ENCODE measurements around the gene ANKS1B.

ANKS1B gene

DNA sequence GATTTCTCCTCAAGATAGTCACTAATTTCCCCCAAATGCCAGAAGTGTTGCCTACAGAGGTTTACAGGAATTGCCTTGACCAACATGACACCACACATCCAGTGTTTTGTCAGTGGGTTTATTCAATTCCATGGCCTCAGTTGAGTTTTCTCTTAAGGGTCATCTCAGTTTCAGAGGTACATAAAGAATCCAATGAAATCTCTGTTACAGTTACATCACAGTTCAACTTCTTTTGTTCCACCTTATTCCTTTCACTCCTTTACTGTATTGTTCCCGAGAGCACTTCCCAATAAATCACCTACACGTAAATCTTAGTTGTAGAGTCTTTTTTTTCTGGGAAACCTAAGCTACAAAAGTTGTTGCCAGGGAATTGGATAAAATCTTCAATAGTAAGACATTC, 410.8 kb downstream of the ANKS1B start:
- DNase-seq (ENCODE audit: low spot score): no peak

DNA sequence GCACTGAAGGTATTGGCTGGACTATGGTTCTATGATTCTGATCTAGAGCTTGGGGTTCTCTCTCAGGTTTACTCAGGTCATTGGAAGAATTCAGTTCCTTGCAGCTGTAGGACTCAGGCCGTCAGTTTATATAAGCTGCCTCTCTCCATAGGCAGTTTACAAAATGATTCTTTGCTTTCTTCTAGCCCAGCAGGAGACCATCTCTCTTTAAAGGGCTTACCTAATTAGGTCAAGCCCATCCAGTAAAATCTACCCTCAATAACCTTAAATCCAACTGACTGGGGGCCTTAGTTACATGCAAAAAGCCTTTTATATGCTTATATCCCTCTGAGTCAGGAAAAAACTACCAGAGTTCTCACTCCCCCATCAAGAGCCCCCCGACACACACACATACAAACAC, 417.7 kb downstream of the ANKS1B start:
- DNase-seq (ENCODE audit: low spot score): no peak

DNA sequence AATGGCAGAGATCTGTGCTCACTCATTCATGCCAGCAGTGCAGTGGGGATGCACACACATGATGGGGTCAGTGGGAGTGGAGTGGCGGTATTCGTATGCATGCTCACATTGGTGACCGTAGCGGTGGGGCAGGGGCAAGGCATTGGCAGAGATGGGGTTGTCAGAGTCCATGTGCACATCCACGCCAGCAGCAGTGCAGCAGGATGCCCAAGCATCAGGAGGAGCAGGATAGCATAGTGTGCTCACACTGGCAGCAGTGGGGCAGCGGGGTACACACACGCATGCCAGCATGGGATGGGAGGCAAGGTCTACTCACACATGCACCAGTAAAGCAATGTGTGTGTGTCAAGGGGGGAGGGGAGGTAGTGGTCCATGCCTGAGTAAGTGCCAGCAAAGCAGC, 426.6 kb downstream of the ANKS1B start:
- DNase-seq (ENCODE audit: low spot score): no peak

DNA sequence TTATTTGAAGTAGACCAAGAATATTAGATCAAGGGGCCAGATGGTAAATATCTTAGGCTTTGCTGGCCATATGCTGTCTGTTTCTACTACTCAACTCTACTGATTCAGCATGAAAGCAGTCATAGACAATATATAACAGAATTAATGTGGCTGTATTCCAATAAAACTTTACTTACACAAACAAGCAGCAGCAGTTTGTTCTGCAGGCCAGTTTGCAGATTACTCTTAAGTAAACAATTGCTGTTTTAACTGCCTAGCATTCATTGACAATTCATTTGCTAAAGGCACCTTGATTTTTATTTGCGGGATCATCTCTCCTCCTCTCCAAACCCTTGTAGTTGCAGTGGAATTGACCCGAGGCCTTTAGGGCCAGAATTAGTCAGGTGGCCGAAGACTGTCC, 431.3 kb downstream of the ANKS1B start:
- peak; percentile 17 for DNase-seq (ENCODE audit: low spot score)

DNA sequence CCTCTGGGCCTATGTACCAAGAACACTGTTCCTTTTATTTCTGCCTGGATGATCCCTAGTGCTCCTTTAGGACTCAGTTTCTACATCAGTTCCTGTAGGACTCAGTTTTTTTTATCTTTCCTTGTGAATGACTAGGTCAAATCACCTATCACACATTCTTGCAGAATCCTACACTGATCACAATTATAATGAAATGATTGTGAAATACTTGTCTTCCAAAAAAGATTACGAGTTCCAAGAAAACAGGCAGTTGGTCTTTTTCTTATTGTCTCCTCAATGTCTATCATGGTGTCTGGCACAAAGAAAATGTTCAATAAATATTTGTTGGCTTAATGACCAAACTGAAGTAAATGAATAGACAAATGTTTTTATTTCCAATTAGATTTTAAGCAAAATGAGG, 432.7 kb downstream of the ANKS1B start:
- DNase-seq (ENCODE audit: low spot score): no peak

DNA sequence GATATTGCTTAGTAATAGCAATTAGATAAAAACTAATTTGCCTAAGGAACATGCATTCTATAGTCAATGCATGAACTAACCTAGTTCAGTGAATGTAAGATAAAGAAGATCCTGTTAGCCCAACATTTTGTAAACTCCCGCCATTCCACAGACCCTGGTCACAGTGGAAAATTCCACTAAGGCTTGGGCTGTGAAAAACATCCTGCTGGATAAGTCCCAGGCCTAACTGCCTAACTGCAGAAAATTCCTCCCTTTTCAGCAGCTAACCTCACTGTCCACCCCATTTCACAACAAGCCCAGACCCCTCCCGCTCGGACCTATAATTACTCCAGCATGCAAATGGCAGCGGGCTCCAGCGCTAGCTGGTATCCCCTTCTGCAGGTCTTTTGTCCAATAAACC, 435.1 kb downstream of the ANKS1B start:
- DNase-seq (ENCODE audit: low spot score): no peak

DNA sequence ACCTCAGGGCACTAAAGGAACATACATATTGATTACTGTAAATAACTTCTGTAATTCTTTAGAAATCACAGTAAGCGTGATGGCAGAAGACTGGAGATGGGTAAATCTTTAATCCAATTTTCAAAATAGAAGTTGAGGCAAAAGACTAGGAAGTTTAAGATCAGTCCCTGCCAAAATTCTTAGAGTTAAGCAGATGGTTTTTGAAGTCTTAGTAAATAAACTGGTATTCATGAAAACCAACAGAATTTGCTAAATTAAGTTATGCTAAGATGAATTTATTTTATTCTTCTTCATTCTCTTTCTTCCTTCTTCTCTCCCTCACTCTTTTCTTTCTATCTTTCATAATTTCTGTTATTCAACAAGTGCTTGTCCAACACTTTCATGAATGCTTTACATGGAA, 435.5 kb downstream of the ANKS1B start:
- DNase-seq (ENCODE audit: low spot score): no peak

DNA sequence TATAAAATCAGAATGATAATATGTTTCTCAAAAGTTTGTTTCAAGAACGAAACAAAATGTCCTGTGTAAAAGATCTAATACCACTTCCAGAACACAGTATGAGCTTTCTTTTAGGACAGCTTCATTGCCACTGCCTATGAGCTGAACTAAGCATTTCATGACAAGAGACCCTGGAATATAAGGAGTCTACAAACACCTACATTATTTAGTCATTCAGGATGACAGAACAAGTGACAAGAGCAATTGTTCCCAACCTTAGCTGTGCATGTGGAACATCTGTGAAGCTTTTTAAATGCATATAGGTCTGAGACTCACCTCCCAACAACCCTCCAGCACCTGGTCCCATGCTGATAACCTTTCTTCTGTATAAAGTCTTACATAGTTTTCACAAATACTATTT, 440.3 kb downstream of the ANKS1B start:
- no peak for DNase-seq (ENCODE audit: low spot score)

DNA sequence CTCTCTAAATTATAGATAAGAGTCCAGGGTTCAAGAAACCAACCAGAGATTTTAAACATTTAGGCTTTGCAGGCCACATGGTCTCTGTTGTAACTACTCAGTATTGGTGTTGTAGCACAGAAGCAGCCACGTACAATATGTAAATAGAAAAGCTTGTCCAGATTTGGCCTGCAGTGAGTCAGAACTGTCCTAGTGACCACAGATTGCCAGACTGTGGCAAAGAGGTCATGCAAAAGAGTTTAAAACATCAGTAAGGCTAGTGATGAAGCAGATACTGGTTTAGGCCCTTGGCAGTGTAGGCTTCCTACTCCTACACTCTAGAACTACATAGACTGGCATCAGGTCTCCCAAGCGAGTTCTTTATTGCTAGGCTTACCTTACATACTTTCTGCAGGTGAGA, 454.8 kb downstream of the ANKS1B start:
- DNase-seq (ENCODE audit: low spot score): no peak

DNA sequence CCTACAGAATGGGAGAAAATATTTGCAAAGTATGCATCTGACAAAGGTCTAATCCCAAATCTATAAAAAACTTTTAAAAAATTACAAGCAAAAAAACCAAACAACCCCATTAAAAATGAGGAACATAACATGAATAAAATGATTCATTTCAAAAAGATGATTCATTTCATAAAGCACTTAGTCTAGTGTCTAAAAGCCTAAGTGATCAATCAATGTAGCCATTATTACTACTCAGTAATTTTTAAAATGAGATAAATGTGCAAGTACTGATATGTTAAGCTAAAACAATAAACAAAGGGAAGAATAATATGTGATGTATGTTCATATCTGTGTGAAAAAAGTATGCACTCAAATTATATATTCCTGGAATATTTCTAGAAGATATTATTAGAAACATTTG, 456.3 kb downstream of the ANKS1B start:
- no peak for DNase-seq (ENCODE audit: low spot score)

DNA sequence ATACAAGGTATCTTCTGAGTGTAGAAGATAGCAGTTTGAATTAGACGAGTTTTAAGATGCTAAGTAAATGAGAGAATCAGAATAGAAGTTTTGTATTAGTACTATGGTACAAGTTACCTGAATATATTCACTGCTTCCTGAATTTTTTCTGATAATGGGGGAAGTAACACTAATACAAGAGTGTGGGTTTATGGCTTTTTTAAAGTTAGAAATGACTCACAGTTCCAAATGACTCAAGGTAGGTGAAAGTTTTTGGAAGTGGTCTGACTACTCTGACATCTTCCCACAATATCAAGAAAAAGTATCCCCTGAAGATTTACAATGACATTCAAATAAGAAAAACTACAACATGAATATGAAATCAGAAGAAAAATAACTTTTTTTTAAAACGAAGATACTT, 460.9 kb downstream of the ANKS1B start:
- DNase-seq (ENCODE audit: low spot score): no peak

DNA sequence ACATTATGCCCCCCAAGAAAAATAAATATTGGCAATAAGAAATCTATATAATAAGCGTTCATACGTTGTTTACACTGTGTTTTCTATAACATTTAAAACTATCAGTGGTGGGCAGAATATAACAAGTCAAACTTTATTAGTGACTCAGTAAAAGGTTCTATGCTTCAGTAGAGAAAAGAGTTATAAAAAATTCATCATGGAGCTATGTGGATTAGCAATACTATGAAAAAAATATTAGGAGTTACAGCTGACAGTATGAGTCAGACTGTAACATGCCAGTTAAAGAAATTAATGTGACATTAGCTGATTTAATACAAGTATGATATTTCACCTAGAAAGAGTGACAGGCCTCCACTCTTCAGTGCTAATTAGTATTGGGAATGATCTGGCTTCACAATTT, 462.3 kb downstream of the ANKS1B start:
- no peak for DNase-seq (ENCODE audit: low spot score)

DNA sequence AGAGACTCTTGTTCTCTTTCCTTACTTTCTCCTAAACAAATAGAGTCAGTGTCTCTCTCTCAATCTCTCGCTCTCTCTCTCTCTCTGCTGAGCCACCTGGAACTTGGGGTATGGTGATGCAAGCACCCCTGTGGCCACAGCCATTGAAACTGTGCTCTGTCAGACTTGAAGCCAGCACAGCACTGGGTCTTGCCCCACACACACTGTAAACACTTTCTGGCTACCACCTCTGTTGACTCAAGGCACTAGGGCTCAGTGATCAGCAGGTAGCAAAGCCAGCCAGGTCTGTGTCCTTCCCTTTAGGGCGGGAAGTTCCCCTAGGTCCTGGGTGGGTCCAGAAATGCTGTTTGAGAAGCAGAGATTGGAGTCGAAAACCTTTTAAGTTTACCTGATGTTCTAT, 463.1 kb downstream of the ANKS1B start:
- DNase-seq (ENCODE audit: low spot score): no peak

DNA sequence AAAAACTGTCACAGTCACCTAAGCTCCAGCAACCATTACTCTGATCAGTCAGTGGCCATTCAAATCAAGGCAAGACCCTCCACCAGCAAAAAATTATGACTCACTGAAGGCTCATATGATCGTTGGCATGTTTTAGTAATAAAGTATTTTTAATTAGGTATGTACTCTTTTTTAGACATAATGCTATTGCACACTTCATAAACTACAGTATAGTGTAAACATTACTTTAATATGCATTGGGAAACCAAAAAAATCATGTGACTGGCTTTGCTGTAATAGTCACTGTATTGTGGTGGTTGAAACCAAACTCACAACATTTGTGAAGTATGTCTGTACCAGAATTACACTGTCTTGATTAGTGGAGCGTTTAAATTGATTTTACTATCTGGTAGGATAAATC, 471.7 kb downstream of the ANKS1B start:
- no peak for DNase-seq (ENCODE audit: low spot score)

DNA sequence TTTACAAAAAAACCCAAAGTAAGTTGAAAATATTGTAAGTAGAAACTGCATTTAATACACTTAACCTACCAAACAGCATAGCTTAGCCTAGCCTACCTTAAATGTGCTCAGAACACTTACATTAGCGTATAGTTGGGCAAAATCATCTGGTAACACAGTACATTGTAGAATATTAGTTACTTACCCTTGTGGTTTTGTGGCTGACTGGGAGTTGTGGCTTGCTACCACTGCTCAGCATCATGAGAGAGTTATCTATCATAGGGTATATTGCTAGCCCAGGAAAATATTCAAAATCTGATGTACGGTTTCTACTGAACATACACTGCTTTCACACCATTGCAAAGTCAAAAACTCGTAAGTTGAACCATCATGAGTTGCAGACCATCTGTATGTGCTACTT, 478.9 kb downstream of the ANKS1B start:
- DNase-seq (ENCODE audit: low spot score): no peak

DNA sequence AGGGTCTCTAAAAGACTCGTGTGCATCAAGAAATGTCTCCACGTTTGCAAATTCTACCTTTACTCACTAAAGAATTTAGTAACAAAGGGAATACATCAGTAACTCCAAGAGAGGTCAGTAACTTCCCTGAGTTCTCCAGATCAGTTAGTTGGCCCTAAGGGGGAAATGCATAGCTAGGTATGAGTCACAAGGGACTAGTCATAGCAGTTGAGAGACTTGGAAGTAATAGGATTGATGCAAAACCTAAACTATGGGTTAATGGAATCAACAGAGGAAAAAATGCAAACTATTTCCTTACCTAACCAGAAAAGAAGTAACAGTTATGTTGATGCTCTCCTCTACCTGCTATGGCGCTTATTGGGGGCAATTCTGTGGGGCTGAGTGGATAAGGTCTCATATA, 486.0 kb downstream of the ANKS1B start:
- no peak for DNase-seq (ENCODE audit: low spot score)

DNA sequence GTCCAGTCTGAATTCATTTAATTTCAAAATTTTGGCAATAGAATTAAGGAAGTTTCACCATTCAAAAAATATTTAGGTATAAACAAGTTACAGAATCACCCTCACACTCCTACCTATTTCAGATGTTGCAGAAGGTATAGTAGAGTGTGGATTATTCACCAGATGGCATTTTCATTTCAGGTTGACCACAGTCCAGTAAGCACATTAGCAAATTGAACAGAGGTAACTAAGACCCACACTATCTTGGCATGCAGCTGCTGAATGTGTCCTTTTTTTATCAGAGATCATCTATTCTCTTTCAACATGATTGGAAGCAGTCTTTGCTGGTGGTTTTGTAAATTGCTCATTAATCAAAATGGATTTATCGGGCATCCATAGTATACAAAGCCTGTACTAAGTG, 488.9 kb downstream of the ANKS1B start:
- peak; percentile 79 for DNase-seq (ENCODE audit: low spot score)

DNA sequence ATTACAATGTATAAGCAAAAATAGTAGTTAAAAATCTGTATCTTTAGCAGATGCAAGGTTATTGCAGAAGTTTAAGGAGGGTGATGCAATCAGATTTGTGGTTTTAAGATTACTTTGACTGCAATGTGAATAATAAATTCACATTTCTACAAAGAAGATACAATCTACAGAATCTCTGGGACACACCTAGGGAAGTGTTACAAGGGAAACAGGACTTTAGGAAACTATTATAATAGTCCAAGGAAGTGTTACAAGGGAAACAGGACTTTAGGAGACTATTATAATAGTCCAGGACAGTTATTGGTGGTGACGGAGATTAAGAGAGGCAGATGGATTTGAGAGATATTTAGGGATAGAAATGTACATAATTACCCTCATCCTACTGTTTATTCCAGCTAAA, 491.5 kb downstream of the ANKS1B start:
- no peak for DNase-seq (ENCODE audit: low spot score)

DNA sequence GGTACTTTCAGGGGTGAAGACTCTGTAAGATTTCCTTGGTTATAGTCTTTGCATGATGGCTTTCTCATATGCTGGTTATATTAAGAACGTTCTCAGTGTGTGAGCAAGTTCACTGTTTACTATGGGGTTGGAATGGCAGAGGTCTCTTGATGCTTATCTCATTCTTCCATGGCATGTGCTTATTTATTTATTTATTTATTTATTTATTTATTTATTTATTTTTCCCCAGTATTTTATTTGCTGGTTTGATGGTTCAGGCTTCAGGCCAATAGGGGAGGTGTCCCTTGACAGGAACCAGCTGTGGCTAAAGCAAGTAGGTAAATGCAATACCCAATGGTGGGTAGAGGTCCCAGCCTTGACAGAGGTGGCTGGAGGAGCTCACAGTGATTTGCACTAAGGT, 498.5 kb downstream of the ANKS1B start:
- DNase-seq (ENCODE audit: low spot score): no peak

DNA sequence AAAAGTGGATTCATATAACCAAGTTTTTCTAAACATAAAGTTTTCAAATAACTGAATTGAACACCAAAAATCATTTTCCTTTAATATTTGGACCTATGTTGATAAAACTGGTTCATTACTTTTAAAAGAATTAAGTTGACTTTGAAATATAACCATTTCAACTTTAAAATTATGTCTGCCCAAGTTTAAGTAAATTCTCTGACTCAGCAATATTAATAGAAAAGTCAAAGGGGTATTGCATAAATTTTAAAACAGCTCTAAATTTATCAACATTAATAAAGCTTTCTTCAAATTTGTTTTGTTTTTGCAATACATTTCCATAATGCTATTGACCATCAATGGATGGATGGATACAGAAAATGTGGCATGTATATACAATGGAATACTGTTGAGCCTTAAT, 505.6 kb downstream of the ANKS1B start:
- no peak for DNase-seq (ENCODE audit: low spot score)

DNA sequence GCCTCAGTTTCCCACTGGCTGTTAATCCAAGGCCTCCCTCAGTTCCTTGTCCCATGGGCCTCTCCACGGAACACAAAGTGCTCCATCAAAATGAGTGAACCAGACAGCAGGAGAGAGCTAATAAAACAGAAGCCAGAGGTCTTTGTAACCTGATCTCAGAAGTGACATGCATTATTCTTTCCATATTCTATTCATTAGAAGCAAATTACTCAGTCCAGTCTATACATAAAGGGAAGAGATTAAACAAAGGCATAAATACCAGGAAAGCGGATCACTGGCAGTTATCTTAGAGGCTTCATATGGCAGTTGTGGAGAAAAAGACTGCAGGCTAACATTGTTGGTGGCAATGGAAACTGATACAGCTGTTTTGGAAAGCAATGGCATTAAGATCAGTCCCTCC, 507.8 kb downstream of the ANKS1B start:
- no peak for DNase-seq (ENCODE audit: low spot score)

DNA sequence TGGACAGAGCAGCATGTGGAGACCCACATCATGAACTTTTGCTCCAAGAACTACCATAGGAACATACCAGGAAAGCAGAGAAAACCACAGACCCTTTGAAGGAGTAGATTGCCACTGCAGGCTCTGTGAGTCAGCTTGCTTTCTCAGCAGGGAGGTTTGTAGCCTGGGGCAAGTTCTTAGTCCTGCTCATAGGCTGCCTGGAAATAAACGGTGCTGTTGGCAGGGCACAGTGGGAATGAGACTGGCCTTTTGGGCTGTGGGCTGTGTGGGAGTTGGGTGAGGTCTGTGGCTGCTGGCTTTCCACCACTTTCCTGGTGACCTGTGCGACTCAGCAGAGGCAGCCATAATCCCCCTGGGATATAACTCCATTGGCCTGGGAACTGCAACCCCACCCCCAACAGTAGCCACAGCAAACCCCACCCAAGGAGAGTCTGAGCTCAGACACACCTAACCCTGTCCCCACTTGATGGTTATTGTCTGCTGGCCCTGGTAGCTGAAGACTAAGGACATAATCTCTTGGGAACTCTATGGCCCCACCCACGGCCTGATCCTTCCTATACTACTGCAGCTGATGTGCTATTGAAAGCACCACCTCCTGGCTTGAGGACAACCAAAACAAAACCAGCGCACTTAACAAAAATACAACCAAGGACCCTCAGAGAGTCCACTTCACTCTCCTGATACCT, 529.2 kb downstream of the ANKS1B start:
- DNase-seq (ENCODE audit: low spot score): no peak

DNA sequence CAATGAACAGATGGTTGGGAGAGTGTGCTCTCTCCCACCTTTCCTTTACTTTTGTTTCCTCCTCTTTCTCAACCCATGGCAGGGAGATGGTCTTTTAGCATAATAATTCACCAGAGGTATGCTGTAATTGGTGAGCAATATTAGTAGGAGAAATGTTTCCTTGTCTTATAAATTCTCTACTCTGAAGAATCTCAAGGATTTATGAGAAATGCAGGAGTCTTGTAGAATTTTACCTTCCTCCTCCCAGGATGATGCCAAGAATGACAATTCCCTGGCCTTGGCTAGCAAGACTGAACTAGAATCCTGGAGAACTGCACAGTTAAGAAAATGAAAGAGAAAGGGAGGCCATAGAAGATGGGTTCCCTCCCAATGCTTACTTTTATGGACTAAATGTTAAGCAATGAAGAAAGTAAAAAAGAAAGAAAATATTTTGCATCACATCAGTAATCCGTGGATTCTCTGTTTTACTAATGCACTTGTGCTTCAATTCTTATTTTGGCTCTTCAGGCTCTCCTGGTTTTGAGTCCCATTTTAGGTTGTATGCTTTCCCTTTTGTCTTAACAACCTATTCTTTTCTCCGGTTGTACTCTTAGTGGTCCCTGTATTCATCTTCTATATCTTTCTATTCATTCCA, 530.1 kb downstream of the ANKS1B start:
- DNase-seq (ENCODE audit: low spot score): no peak

DNA sequence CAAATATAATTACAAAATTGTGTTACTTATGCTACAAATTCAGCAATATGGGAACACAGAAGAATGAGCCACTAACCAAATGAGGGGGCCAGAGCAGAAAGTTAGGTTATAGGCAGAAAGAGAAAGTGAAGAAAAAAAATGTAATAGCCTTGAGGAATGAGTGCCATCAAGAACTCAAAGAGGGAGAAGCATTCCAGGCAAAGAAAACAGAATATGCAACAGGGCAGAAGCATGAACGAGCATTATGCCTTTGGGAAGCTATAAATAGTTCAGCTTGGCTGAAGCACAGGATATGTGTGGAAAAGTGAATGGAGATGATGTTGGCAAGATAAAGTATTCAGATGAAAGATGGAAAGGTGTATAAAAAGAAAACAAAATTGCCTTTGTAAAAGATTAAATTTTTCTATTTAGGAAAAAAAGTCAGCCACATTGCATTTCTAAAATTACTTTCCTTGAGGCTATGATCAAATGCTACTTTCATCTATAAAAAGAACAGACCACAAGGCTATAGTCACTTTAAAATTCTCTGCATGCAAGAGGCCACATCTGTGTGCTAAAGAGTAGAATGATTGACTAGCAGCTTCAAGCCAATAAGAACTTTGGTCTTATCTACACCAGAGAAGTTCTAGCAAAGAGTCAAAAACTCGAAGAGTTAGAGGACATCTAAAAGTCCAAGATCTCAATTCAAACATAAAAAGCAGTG, 530.7 kb downstream of the ANKS1B start:
- DNase-seq (ENCODE audit: low spot score): peak; percentile 77
